HEK293 (cell line): ENCODE results near the gene MCEMP1.

ENCODE experiments used
- ZNF140 ChIP-seq: fragments of 450-650 bp; formaldehyde crosslinking; IDR thresholded peaks from 2 replicates; pipeline ENCODE4 v1.5.1; 2016; ENCODE audit warnings: missing biosample characterization, missing genetic modification characterization
- ZXDB ChIP-seq: fragments of 450-650 bp; formaldehyde crosslinking; IDR thresholded peaks from 2 replicates; pipeline ENCODE4 v1.5.1; 2016; ENCODE audit warnings: missing biosample characterization, missing genetic modification characterization

DNA sequence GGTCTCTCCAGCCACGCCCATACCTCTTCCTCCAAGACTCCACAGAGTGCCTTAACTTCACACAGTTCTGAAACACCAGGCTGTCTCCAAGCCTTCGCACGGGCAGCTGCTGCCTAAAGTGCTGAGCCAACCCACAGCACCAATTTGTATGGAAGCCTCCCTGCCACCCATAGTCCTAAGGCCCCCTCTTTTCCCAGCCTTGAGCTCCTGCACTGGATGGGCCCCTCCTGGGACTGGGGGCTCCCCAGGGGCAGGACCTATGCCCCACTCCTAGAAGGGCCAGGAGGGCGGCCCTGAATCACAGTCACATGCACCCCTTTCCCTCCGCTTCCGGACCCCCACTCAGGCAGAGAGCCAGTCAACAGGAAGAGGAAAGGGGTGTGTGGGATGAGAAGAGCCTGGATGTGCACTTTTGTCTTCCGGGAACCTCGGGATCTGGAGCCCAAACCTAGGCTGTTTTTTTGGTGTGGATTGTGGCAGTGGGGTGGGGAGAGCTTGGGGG, 30.1 kb downstream of the MCEMP1 start:
- TF ChIP-seq ZNF140 (no peak), ZXDB (tag by site-specific recombination) (no peak)
